ENCODE measurements around the gene CNST. TPM values are rescaled to one million over a fixed set of nuclear protein-coding genes. Genes with fewer than 3 reads are reported as not detected.

Gene CNST
- total RNA-seq, 1 experiment from 2014 or later, result 21.7 TPM

GRCh38 chr1:246591958-246592357 lies 25.7 kb downstream of the CNST start:
- Mint-ChIP-seq H3K27me3 (ENCODE audit: unreplicated experiment) (no peaks in the 10 kb centered on the region), H3K27ac (ENCODE audit: unreplicated experiment) (no peak overlapping the region), H3K4me3 (ENCODE audit: low read depth, unreplicated experiment) (no peak overlapping the region), H3K4me1 (ENCODE audit: low read depth, unreplicated experiment) (no peaks in the 10 kb centered on the region), H3K9me3 (ENCODE audit: low read depth, unreplicated experiment) (no peaks in the 10 kb centered on the region), H3K36me3 (ENCODE audit: insufficient read depth, unreplicated experiment) (no peaks in the 10 kb centered on the region)
- CTCF ChIA-PET, result interaction anchor here (0.6 kb wide), 1 partner anchor 751 kb away, joined by 3 read pairs; no protein-coding TSS in a partner anchor
- no peak for DNase-seq
- TF ChIP-seq CTCF (IDR thresholded peaks at IDR 0.05; ENCODE audit: unreplicated experiment), result no peak
- intact Hi-C loops (cut with micrococcal nuclease; ENCODE audit: unreplicated experiment), result no loop called here
- no TSS peak for BruUV-seq (replicated peaks)

DNA sequence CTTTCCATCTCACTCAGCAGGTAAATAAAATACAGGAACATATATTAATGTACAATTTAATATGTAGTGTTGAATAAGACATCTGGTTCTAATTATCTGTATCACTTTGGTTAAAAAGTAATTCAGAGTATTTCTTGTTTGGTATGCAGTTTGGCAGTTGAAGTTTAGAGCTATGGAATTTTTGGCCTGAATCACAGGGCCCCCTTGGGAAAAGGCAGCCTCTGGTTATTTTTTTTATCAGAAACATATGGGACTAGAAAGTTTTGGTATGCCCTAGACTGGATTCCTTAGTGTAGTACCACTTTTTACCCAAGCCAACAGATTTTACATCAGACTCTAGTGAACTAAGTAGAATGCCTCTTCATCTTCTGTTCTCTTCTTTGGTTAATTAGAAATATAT lies 26.4 kb downstream of the CNST start:
- no peaks in the 10 kb centered on the region for H3K36me3 Mint-ChIP-seq (ENCODE audit: insufficient read depth, unreplicated experiment)
- H3K4me3 Mint-ChIP-seq (ENCODE audit: low read depth, unreplicated experiment), result no peak overlapping the region
- BruUV-seq (replicated peaks), result no TSS peak
- CTCF ChIA-PET, result interaction anchor here (0.6 kb wide), 1 partner anchor 406 kb away, joined by 4 read pairs; no protein-coding TSS in a partner anchor
- intact Hi-C loops (cut with micrococcal nuclease; ENCODE audit: unreplicated experiment), result no loop called here
- H3K27ac Mint-ChIP-seq (ENCODE audit: unreplicated experiment), result no peak overlapping the region
- no peaks in the 10 kb centered on the region for H3K27me3 Mint-ChIP-seq (ENCODE audit: unreplicated experiment)
- no peaks in the 10 kb centered on the region for H3K4me1 Mint-ChIP-seq (ENCODE audit: low read depth, unreplicated experiment)
- DNase-seq, result no peak
- TF ChIP-seq CTCF (IDR thresholded peaks at IDR 0.05; ENCODE audit: unreplicated experiment), result no peak
- H3K9me3 Mint-ChIP-seq (ENCODE audit: low read depth, unreplicated experiment), result no peaks in the 10 kb centered on the region

DNA sequence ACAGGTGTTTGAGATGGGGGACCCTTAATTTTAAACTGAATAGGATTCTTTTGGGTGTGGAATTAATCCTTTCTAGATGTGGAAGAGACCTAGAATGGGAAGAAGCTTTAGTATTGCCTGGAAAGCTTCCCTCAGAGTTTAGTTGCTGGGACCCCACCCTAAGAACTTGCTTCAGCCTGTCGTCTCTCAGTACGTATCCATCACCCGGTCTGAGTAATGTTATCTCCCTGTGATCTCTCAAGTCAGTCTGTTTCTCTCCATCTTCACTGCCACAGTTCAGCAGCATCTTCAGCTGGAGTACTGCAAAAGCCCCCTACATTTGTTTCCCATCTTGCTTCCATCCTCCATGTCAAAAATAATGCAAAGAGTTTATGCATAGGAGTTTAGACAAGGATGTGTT lies 28.9 kb downstream of the CNST start:
- peaks cover 7% of the 10 kb centered on the region for H3K4me1 Mint-ChIP-seq (ENCODE audit: low read depth, unreplicated experiment)
- BruUV-seq (replicated peaks), result no TSS peak

GRCh38 chr1:246597340-246597739 lies 31.1 kb downstream of the CNST start:
- no peak for DNase-seq
- intact Hi-C loops (cut with micrococcal nuclease; ENCODE audit: unreplicated experiment), result no loop called here
- CTCF ChIA-PET, result no interaction called here

More for the DNA sequence above, 28.9 kb downstream of the CNST start:
- H3K4me3 Mint-ChIP-seq (ENCODE audit: low read depth, unreplicated experiment), result no peak overlapping the region
- no peaks in the 10 kb centered on the region for H3K27me3 Mint-ChIP-seq (ENCODE audit: unreplicated experiment)
- intact Hi-C loops (cut with micrococcal nuclease; ENCODE audit: unreplicated experiment), result no loop called here
- no peaks in the 10 kb centered on the region for H3K36me3 Mint-ChIP-seq (ENCODE audit: insufficient read depth, unreplicated experiment)
- H3K27ac Mint-ChIP-seq (ENCODE audit: unreplicated experiment), result no peak overlapping the region
- no peaks in the 10 kb centered on the region for H3K9me3 Mint-ChIP-seq (ENCODE audit: low read depth, unreplicated experiment)
- CTCF ChIA-PET, result interaction anchor here (0.6 kb wide), 1 partner anchor 146 kb away, joined by 3 read pairs; no protein-coding TSS in a partner anchor
- no peak for TF ChIP-seq CTCF (IDR thresholded peaks at IDR 0.05; ENCODE audit: unreplicated experiment)
- DNase-seq, result no peak

More at GRCh38 chr1:246597340-246597739, 31.1 kb downstream of the CNST start:
- no peaks in the 10 kb centered on the region for H3K36me3 Mint-ChIP-seq (ENCODE audit: insufficient read depth, unreplicated experiment)
- no peaks in the 10 kb centered on the region for H3K9me3 Mint-ChIP-seq (ENCODE audit: low read depth, unreplicated experiment)
- no peak for TF ChIP-seq CTCF (IDR thresholded peaks at IDR 0.05; ENCODE audit: unreplicated experiment)
- peaks cover 14% of the 10 kb centered on the region for H3K4me1 Mint-ChIP-seq (ENCODE audit: low read depth, unreplicated experiment)
- H3K27me3 Mint-ChIP-seq (ENCODE audit: unreplicated experiment), result no peaks in the 10 kb centered on the region
- H3K27ac Mint-ChIP-seq (ENCODE audit: unreplicated experiment), result no peak overlapping the region
- BruUV-seq (replicated peaks), result no TSS peak
- H3K4me3 Mint-ChIP-seq (ENCODE audit: low read depth, unreplicated experiment), result no peak overlapping the region

All from Calu3 (cell line).